ENCODE data around the gene CD79B. TPM values are rescaled to one million over a fixed set of nuclear protein-coding genes. Genes with fewer than 3 reads are reported as not detected.

The CD79B gene
- total RNA-seq, 1 experiment from 2014 or later: not detected

DNA sequence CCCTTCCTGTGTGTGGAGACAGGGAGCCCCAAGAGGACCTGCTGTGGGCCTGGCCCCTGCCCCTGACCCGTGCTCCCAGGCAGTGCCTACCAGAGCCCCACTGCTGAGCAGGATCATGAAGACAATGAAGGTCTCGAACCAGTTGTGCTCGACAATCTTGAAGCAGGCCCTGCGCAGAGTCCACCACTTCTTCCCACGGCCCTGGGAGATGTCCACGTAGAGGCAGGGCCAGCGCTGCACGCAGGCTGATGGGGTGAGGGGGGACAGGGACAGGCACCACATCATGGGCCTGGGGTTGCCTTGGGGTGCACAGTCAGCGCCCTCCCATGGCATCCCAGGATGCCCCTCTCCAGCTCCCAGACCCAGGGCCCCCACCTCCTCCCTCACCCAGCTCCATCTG lies 16.4 kb upstream of the CD79B start:
- Histone ChIP-seq H3K27me3 (ENCODE audit: control insufficient read depth, insufficient read depth, low read length) (no peaks in the 10 kb centered on the region), H3K4me3 (ENCODE audit: low read depth in 2 of 2, low read length in 2 of 2) (no peak overlapping the region), H3K9me3 (ENCODE audit: control insufficient read depth, insufficient read depth, low read depth, low read length) (no peaks in the 10 kb centered on the region), H3K36me3 (ENCODE audit: control insufficient read depth, insufficient read depth, low read length) (no peaks in the 10 kb centered on the region), H3K27ac (ENCODE audit: low read length) (no peak overlapping the region), H3K4me1 (ENCODE audit: control insufficient read depth, insufficient read depth, low read length) (no peaks in the 10 kb centered on the region)
- DNase-seq (ENCODE audit: low read depth, low spot score) (no peak), ATAC-seq (no peak)
- intact Hi-C loops (cut with micrococcal nuclease; ENCODE audit: unreplicated experiment) (no loop called here), in situ Hi-C loops (cut with HindIII; ENCODE audit: low pct_unique_long_range_greater_than_20kb, low sequenced_read_pairs) (no loop called here)
- no peak for TF ChIP-seq TCF7L2 (IDR thresholded peaks at IDR 0.05; ENCODE audit: low read depth, low read length)
- no peak for TF ChIP-seq CTCF (IDR thresholded peaks at IDR 0.05)
- TF ChIP-seq, protein P1, sequence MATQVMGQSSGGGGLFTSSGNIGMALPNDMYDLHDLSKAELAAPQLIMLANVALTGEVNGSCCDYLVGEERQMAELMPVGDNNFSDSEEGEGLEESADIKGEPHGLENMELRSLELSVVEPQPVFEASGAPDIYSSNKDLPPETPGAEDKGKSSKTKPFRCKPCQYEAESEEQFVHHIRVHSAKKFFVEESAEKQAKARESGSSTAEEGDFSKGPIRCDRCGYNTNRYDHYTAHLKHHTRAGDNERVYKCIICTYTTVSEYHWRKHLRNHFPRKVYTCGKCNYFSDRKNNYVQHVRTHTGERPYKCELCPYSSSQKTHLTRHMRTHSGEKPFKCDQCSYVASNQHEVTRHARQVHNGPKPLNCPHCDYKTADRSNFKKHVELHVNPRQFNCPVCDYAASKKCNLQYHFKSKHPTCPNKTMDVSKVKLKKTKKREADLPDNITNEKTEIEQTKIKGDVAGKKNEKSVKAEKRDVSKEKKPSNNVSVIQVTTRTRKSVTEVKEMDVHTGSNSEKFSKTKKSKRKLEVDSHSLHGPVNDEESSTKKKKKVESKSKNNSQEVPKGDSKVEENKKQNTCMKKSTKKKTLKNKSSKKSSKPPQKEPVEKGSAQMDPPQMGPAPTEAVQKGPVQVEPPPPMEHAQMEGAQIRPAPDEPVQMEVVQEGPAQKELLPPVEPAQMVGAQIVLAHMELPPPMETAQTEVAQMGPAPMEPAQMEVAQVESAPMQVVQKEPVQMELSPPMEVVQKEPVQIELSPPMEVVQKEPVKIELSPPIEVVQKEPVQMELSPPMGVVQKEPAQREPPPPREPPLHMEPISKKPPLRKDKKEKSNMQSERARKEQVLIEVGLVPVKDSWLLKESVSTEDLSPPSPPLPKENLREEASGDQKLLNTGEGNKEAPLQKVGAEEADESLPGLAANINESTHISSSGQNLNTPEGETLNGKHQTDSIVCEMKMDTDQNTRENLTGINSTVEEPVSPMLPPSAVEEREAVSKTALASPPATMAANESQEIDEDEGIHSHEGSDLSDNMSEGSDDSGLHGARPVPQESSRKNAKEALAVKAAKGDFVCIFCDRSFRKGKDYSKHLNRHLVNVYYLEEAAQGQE (IDR thresholded peaks at IDR 0.05; ENCODE audit: insufficient read depth in 1 of 2, low read depth in 2 of 2, low read length in 1 of 2): no peak
- TF ChIP-seq POLR2AphosphoS5 (IDR thresholded peaks at IDR 0.05; ENCODE audit: low read depth, low read length): no peak
- no peak for TF ChIP-seq SIN3A (IDR thresholded peaks at IDR 0.05; ENCODE audit: borderline replicate concordance, insufficient read depth, low read depth, low read length)
- ChIA-PET POLR2A (no interaction called here), CTCF (interaction anchor here (1.0 kb wide), 2 partner anchors 13 to 30 kb away, joined by 3 to 12 read pairs; partner anchors contain the start of gene GH1)
- BruUV-seq (replicated peaks): no TSS peak

GRCh38 chr17:63947711-63948330 lies 15.7 kb upstream of the CD79B start:
- H3K27me3 ChIP-seq (ENCODE audit: control insufficient read depth, insufficient read depth, low read length): no peaks in the 10 kb centered on the region
- TF ChIP-seq CTCF (IDR thresholded peaks at IDR 0.05): no peak
- TF ChIP-seq TCF7L2 (IDR thresholded peaks at IDR 0.05; ENCODE audit: low read depth, low read length): no peak
- TF ChIP-seq, protein P1 (IDR thresholded peaks at IDR 0.05; ENCODE audit: insufficient read depth in 1 of 2, low read depth in 2 of 2, low read length in 1 of 2): no peak
- TF ChIP-seq POLR2AphosphoS5 (IDR thresholded peaks at IDR 0.05; ENCODE audit: low read depth, low read length): no peak
- no peak for TF ChIP-seq SIN3A (IDR thresholded peaks at IDR 0.05; ENCODE audit: borderline replicate concordance, insufficient read depth, low read depth, low read length)
- H3K4me1 ChIP-seq (ENCODE audit: control insufficient read depth, insufficient read depth, low read length): no peaks in the 10 kb centered on the region
- DNase-seq (ENCODE audit: low read depth, low spot score) (no peak), ATAC-seq (no peak)
- H3K27ac ChIP-seq (ENCODE audit: low read length): no peak overlapping the region
- in situ Hi-C loops (cut with HindIII; ENCODE audit: low pct_unique_long_range_greater_than_20kb, low sequenced_read_pairs) (no loop called here), intact Hi-C loops (cut with micrococcal nuclease; ENCODE audit: unreplicated experiment) (no loop called here)
- ChIA-PET CTCF (no interaction called here), POLR2A (no interaction called here)
- H3K9me3 ChIP-seq (ENCODE audit: control insufficient read depth, insufficient read depth, low read depth, low read length): no peaks in the 10 kb centered on the region
- no peak overlapping the region for H3K4me3 ChIP-seq (ENCODE audit: low read depth in 2 of 2, low read length in 2 of 2)
- no peaks in the 10 kb centered on the region for H3K36me3 ChIP-seq (ENCODE audit: control insufficient read depth, insufficient read depth, low read length)
- BruUV-seq (replicated peaks): no TSS peak
